ENCODE measurements around the gene PLAC9.

DNA sequence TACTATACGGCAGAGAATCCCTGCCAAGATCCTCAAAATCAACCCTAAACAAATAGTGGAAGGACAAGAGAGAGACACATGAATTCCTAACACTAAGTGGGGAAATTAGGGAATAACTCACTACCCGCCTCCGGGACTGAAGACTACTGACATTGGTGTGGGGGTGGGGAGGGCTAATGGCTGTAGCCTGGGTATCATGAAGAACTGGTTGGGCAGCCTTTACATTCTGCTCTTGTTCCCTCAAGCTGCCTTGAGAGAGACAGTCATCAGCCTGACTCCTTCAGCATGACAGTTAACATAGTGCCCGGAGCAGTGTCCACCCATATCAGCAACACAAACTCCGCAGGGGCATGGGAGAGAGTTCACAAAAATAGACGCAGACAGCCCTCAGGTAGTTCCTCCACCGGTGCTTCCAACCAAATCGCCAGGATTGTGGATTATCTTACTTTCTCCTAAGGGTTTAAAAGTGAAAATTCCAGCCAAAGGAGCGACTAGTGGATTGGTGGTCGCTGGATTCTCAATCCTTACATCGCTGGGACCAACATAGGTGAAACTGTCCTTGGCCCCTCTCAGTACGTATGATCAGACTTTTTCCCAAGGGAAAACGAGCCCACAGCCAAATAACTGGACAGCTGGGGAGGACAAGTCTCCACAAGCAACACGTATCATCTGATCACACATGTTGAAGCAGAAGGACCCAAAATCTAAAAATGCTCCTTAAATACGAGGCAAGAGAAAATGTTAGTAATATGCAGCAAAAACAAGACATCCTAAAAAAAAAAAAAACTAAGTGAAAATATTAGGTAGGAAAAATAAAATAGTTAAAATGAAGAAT, 31.5 kb upstream of the PLAC9 start:
- TF ChIP-seq POLR2A (IDR thresholded peaks at IDR 0.05), result no peak
- TF ChIP-seq, protein P1, sequence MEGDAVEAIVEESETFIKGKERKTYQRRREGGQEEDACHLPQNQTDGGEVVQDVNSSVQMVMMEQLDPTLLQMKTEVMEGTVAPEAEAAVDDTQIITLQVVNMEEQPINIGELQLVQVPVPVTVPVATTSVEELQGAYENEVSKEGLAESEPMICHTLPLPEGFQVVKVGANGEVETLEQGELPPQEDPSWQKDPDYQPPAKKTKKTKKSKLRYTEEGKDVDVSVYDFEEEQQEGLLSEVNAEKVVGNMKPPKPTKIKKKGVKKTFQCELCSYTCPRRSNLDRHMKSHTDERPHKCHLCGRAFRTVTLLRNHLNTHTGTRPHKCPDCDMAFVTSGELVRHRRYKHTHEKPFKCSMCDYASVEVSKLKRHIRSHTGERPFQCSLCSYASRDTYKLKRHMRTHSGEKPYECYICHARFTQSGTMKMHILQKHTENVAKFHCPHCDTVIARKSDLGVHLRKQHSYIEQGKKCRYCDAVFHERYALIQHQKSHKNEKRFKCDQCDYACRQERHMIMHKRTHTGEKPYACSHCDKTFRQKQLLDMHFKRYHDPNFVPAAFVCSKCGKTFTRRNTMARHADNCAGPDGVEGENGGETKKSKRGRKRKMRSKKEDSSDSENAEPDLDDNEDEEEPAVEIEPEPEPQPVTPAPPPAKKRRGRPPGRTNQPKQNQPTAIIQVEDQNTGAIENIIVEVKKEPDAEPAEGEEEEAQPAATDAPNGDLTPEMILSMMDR (IDR thresholded peaks at IDR 0.05), result no peak

Data from Peyer's patch (tissue), 4 donors.